Liver (tissue), 9 donors: ENCODE results near the gene SETD7. TPM values are rescaled to one million over a fixed set of nuclear protein-coding genes. Genes with fewer than 3 reads are reported as not detected.
A peak's percentile ranks its signal among the peaks of the same experiment; 100 is the strongest.

Experiments used
- DNase-seq: peaks from one replicate; pipeline ENCODE4 v3.0.0-alpha.2; 2017; ENCODE audit warnings: low spot score
- H3K27ac ChIP-seq, 2 donors: one replicate each; pipeline ENCODE4 v1.7.0; 2013; ENCODE audit warnings: inconsistent platforms in 2 of 2, low read length in 2 of 2, control low read depth in 1 of 2, low read depth in 1 of 2, mild to moderate bottlenecking in 1 of 2
- H3K27me3 ChIP-seq, 4 donors: one replicate each; pipeline versions ENCODE4 v1.6.1 to v1.7.0; 2013; ENCODE audit warnings: low read length in 3 of 4, inconsistent platforms in 1 of 4, mild to moderate bottlenecking in 1 of 4, moderate library complexity in 1 of 4; ENCODE audit not compliant: control insufficient read depth in 4 of 4, insufficient read depth in 4 of 4
- H3K36me3 ChIP-seq, 4 donors: one replicate each; pipeline versions ENCODE4 v1.6.1 to v1.7.0; 2013; ENCODE audit warnings: low read length in 3 of 4, mild to moderate bottlenecking in 3 of 4, low read depth in 1 of 4, moderate library complexity in 1 of 4; ENCODE audit not compliant: control insufficient read depth in 4 of 4, insufficient read depth in 3 of 4
- H3K4me1 ChIP-seq, 4 donors: one replicate each; pipeline versions ENCODE4 v1.6.1 to v1.7.0; 2013; ENCODE audit warnings: low read length in 3 of 4, mild to moderate bottlenecking in 3 of 4, moderate library complexity in 1 of 4; ENCODE audit not compliant: control insufficient read depth in 4 of 4, insufficient read depth in 4 of 4
- H3K4me3 ChIP-seq, 3 donors: one replicate each; pipeline versions ENCODE4 v1.6.1 to v1.7.0; 2013; ENCODE audit warnings: low read length in 3 of 3, control low read depth in 1 of 3, low read depth in 1 of 3, mild to moderate bottlenecking in 1 of 3
- H3K9ac ChIP-seq, 2 donors: one replicate each; pipeline ENCODE4 v1.7.0; 2013; ENCODE audit warnings: low read length in 2 of 2, mild to moderate bottlenecking in 2 of 2, moderate library complexity in 2 of 2, control low read depth in 1 of 2, low read depth in 1 of 2
- H3K9me3 ChIP-seq, 4 donors: one replicate each; pipeline versions ENCODE4 v1.6.1 to v1.7.0; 2013; ENCODE audit warnings: low read length in 3 of 4; ENCODE audit not compliant: control insufficient read depth in 4 of 4
- EGR1 ChIP-seq, 2 donors: IDR thresholded peaks; 2 replicates each; pipeline ENCODE4 v1.6.1; 2016 to 2018; ENCODE audit warnings: antibody characterized with exemption in 2 of 2, low read depth in 2 of 2
- FOXA1 ChIP-seq: IDR thresholded peaks from 2 replicates; pipeline ENCODE4 v1.6.1; 2016; ENCODE audit warnings: antibody characterized with exemption
- GABPA ChIP-seq, 2 donors: IDR thresholded peaks in 1 of 2; conservative IDR thresholded peaks in 1 of 2; 2 replicates each; pipeline ENCODE4 v1.6.1; 2016; ENCODE audit warnings: antibody characterized with exemption in 2 of 2, mild to moderate bottlenecking in 1 of 2, moderate library complexity in 1 of 2
- HNF4A ChIP-seq, 2 donors: conservative IDR thresholded peaks; 2 replicates each; pipeline ENCODE4 v1.6.1; 2016; ENCODE audit warnings: antibody characterized with exemption in 2 of 2, mild to moderate bottlenecking in 2 of 2
- HNF4G ChIP-seq: IDR thresholded peaks from 2 replicates; pipeline ENCODE4 v1.6.1; 2016; ENCODE audit warnings: antibody characterized with exemption
- JUND ChIP-seq, 2 donors: IDR thresholded peaks; 2 replicates each; pipeline ENCODE4 v1.6.1; 2016; ENCODE audit warnings: antibody characterized with exemption in 2 of 2
- MAX ChIP-seq: IDR thresholded peaks from 2 replicates; pipeline ENCODE4 v1.6.1; 2016; ENCODE audit warnings: antibody characterized with exemption
- NR2F2 ChIP-seq: IDR thresholded peaks from 2 replicates; pipeline ENCODE4 v1.6.1; 2016; ENCODE audit warnings: antibody characterized with exemption
- RAD21 ChIP-seq, 2 donors: IDR thresholded peaks; 2 replicates each; pipeline ENCODE4 v1.6.1; 2016; ENCODE audit warnings: antibody characterized with exemption in 2 of 2, mild to moderate bottlenecking in 2 of 2
- RXRA ChIP-seq, 2 donors: IDR thresholded peaks; 2 replicates each; pipeline ENCODE4 v1.6.1; 2017 to 2018; ENCODE audit warnings: antibody characterized with exemption in 2 of 2, mild to moderate bottlenecking in 1 of 2
- SP1 ChIP-seq: IDR thresholded peaks from 2 replicates; pipeline ENCODE4 v1.6.1; 2018; ENCODE audit warnings: antibody characterized with exemption, mild to moderate bottlenecking
- TAF1 ChIP-seq: conservative IDR thresholded peaks from 2 replicates; pipeline ENCODE4 v1.6.1; 2016; ENCODE audit warnings: antibody characterized with exemption, mild to moderate bottlenecking
- YY1 ChIP-seq: IDR thresholded peaks from 2 replicates; pipeline ENCODE4 v1.6.1; 2016; ENCODE audit warnings: antibody characterized with exemption, mild to moderate bottlenecking
- WGBS: extraction: QIAGEN DNeasy Blood & Tissue Kit; methylation state at CpG from one replicate; pipeline ENCODE4 v1.1.7; 2013; 5-methylcytosine and 5-hydroxymethylcytosine counted together
- polyA plus RNA-seq, 2 donors: library from polyadenylated mRNA; stranded (reverse) in 1 of 2; unstranded in 1 of 2; fragments of 200-250 nt in 1 of 2; fragments of >200 nt in 1 of 2; fragmentation: Nextera tagmentation in 1 of 2; extraction: Ambion mirVana in 1 of 2; gene quantifications; one replicate each; pipeline versions ENCODE4 v1.2.1 to v1.2.3, GENCODE V29; 2013 to 2015
- total RNA-seq, 2 donors: library from RNA; depleted of rRNA; stranded (reverse); fragments of >200 nt; gene quantifications; one replicate each; pipeline ENCODE4 v1.2.3, GENCODE V29; 2014
- TF ChIP-seq, protein P1 (sequence below): IDR thresholded peaks from 2 replicates; pipeline ENCODE4 v1.6.1; 2016; ENCODE audit warnings: antibody characterized with exemption
- TF ChIP-seq, protein P2 (sequence below): IDR thresholded peaks from 2 replicates; pipeline ENCODE4 v1.6.1; 2016; ENCODE audit warnings: antibody characterized with exemption
- TF ChIP-seq, protein P3 (sequence below): IDR thresholded peaks from 2 replicates; pipeline ENCODE4 v1.6.1; 2016; ENCODE audit warnings: antibody characterized with exemption, mild to moderate bottlenecking
- donor health status: healthy.
- donor health status: healthy.
- donor health status: healthy.
- donor health status: healthy.
- donor health status: healthy.

Gene SETD7
- total and polyA plus RNA-seq, 4 donors, result 12.9 to 81.7 (median 18.0) TPM

DNA sequence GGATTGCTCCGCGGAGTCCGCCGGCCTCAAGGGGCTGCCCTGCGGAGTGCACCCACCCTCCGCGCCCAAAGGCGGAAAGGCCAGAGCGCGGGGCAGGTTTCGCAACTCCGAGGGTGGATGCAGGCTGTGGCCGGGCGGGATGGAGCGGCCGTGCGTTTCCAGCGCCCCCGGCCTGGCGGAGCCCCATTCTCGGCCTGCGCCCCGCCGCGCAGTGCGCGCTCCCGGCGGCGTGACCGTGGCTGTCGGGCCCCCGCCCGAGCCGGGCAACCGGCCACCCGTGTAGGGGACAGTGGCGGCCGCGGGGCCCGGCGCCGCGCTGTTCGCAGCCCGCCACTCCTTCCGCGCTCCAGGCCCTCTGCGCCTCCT is 331 bp downstream of the SETD7 start:
- under 1% methylated on average over 49 of the region's 49 CpGs for WGBS
- no peaks in the 10 kb centered on the region for H3K36me3 ChIP-seq
- H3K27me3 ChIP-seq, result no peaks in the 10 kb centered on the region
- peak overlapping the region; percentile 99 to 100 for H3K27ac ChIP-seq
- H3K4me3 ChIP-seq, result peak overlapping the region; percentile 70 to 86 (median 86)
- peak overlapping the region; percentile 74 to 91 for H3K9ac ChIP-seq
- peak; percentile 56 for DNase-seq
- TF ChIP-seq, protein P1, sequence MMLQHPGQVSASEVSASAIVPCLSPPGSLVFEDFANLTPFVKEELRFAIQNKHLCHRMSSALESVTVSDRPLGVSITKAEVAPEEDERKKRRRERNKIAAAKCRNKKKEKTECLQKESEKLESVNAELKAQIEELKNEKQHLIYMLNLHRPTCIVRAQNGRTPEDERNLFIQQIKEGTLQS, result no peak
- no peak for TF ChIP-seq HNF4A (conservative IDR thresholded peaks at IDR 0.05)
- TF ChIP-seq EGR1 (IDR thresholded peaks at IDR 0.05; ENCODE audit: low read depth in 2 of 2), result no peak
- TF ChIP-seq, protein P2, sequence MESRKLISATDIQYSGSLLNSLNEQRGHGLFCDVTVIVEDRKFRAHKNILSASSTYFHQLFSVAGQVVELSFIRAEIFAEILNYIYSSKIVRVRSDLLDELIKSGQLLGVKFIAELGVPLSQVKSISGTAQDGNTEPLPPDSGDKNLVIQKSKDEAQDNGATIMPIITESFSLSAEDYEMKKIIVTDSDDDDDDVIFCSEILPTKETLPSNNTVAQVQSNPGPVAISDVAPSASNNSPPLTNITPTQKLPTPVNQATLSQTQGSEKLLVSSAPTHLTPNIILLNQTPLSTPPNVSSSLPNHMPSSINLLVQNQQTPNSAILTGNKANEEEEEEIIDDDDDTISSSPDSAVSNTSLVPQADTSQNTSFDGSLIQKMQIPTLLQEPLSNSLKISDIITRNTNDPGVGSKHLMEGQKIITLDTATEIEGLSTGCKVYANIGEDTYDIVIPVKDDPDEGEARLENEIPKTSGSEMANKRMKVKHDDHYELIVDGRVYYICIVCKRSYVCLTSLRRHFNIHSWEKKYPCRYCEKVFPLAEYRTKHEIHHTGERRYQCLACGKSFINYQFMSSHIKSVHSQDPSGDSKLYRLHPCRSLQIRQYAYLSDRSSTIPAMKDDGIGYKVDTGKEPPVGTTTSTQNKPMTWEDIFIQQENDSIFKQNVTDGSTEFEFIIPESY, result no peak
- no peak for TF ChIP-seq FOXA1
- no peak for TF ChIP-seq HNF4G
- no peak for TF ChIP-seq MAX
- no peak for TF ChIP-seq NR2F2
- no peak for TF ChIP-seq RAD21 (IDR thresholded peaks at IDR 0.05)
- no peak for TF ChIP-seq GABPA (IDR thresholded peaks at IDR 0.05 in 1 of 2, conservative IDR thresholded peaks at IDR 0.05 in 1 of 2)
- no peak for TF ChIP-seq RXRA (IDR thresholded peaks at IDR 0.05)
- no peaks in the 10 kb centered on the region for H3K9me3 ChIP-seq
- peaks cover 21 to 72% (median 56%) of the 10 kb centered on the region in 4 donors for H3K4me1 ChIP-seq

DNA sequence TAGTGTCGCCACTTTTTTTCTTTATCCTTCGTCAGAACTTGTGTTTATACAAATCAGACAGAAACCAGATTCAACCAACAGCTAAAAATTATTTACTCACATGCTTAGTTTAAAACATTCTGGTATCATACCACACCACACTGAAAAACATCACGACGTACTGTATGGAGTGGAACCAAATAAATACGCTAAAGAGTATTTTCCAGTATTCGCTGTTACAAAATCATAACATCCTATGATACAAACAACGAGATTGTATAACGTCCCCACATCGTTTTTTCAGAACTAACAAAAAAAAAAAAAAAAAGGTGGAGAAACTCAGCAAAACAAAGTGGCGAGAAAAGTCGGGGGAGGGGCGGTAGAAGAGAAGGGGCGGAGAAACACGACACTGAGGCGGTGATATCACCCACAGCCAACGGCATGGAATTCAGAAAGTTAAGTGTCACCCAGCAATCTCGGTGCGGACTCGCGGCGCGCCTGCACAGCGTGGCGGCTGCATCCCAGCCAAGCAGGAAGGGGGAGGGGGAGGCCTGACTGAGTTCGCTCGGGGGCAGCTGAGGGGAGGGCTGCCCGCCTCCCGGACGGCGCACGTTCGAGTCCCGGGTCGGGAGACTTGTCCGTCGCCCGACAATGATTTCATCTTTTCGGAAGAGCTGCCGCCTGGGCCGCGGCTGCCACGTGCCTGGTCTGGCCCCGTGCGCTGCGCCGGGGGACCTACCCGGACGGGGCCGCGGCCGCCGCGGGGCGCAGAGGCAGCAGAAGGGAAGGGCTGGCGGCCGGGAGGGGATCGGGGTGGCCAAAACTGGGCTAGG is 920 bp downstream of the SETD7 start:
- Histone ChIP-seq H3K36me3 (no peaks in the 10 kb centered on the region), H3K9me3 (no peaks in the 10 kb centered on the region), H3K9ac (peak overlapping the region; percentile 82 to 91), H3K27ac (peak overlapping the region; percentile 99 to 100), H3K4me3 (peak overlapping the region; percentile 70 to 86 (median 86)), H3K4me1 (peaks cover 17 to 72% (median 51%) of the 10 kb centered on the region in 4 donors), H3K27me3 (no peaks in the 10 kb centered on the region)
- peak; percentile 78 for DNase-seq
- TF ChIP-seq MAX (peak; percentile 81), NR2F2 (no peak), RXRA (IDR thresholded peaks at IDR 0.05) (peak; percentile 75 to 82), SP1 (peak; percentile 56), RAD21 (IDR thresholded peaks at IDR 0.05) (peak; percentile 37 to 53), HNF4A (conservative IDR thresholded peaks at IDR 0.05) (peak; percentile 38 to 47), YY1 (peak; percentile 81), HNF4G (no peak), JUND (IDR thresholded peaks at IDR 0.05) (peak in 1 of 2 donors; percentile 79), FOXA1 (no peak), GABPA (IDR thresholded peaks at IDR 0.05 in 1 of 2, conservative IDR thresholded peaks at IDR 0.05 in 1 of 2) (no peak), TAF1 (peak; percentile 76)
- TF ChIP-seq, protein P1, result peak; percentile 77
- TF ChIP-seq, protein P3, sequence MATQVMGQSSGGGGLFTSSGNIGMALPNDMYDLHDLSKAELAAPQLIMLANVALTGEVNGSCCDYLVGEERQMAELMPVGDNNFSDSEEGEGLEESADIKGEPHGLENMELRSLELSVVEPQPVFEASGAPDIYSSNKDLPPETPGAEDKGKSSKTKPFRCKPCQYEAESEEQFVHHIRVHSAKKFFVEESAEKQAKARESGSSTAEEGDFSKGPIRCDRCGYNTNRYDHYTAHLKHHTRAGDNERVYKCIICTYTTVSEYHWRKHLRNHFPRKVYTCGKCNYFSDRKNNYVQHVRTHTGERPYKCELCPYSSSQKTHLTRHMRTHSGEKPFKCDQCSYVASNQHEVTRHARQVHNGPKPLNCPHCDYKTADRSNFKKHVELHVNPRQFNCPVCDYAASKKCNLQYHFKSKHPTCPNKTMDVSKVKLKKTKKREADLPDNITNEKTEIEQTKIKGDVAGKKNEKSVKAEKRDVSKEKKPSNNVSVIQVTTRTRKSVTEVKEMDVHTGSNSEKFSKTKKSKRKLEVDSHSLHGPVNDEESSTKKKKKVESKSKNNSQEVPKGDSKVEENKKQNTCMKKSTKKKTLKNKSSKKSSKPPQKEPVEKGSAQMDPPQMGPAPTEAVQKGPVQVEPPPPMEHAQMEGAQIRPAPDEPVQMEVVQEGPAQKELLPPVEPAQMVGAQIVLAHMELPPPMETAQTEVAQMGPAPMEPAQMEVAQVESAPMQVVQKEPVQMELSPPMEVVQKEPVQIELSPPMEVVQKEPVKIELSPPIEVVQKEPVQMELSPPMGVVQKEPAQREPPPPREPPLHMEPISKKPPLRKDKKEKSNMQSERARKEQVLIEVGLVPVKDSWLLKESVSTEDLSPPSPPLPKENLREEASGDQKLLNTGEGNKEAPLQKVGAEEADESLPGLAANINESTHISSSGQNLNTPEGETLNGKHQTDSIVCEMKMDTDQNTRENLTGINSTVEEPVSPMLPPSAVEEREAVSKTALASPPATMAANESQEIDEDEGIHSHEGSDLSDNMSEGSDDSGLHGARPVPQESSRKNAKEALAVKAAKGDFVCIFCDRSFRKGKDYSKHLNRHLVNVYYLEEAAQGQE, result peak; percentile 75
- TF ChIP-seq, protein P2, result peak; percentile 28
- 1% methylated on average over 57 of the region's 57 CpGs for WGBS
